ENCODE data around the gene RHAG. TPM values are rescaled to one million over a fixed set of nuclear protein-coding genes. Genes with fewer than 3 reads are reported as not detected.
"Not testable (repeated sequence)": the region's sequence is repeated elsewhere in the genome, so short reads cannot be mapped to it uniquely, and the experiment has no call there.

The RHAG gene
- not detected in 2 replicates for total RNA-seq (2014; rRNA removed; shearing (Covaris generic))

DNA sequence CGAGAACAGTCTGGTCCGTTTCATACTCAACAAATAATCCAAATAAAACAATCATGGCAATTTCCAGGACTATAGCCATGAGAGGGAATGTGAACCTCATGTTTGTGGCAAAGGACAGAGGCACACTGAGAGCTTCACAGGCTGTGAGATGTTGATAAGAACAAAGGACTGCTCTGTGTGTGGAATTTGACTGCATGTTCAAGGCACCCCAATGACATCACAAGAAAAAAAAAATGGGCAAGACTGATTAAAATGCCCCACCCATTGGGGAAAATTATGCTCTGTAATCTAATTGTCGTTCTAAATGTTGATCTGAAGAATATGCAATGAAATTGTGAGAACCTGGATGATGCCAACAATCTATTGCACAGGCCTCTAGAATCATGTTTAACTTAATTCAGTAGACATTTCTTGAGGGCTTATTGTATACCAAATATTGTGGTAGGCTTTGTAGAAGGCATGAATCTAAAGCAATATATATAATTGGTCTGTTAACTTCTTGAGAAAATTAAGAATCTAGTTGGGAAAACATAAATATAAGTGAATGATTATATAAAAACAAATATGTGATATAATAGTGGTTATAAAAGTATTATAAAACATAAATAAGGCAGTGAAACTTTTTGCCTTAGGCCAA is at the start of gene RHAG:
Gene RHAG (minus strand): TSS at position 127 of the 637 bp plus-strand sequence. CDS start 27 bp downstream, at position 100.
- in situ Hi-C loops (cut with HindIII; ENCODE audit: low sequenced_read_pairs) = no loop called here
- no peak for DNase-seq (ENCODE audit: low spot score)

DNA sequence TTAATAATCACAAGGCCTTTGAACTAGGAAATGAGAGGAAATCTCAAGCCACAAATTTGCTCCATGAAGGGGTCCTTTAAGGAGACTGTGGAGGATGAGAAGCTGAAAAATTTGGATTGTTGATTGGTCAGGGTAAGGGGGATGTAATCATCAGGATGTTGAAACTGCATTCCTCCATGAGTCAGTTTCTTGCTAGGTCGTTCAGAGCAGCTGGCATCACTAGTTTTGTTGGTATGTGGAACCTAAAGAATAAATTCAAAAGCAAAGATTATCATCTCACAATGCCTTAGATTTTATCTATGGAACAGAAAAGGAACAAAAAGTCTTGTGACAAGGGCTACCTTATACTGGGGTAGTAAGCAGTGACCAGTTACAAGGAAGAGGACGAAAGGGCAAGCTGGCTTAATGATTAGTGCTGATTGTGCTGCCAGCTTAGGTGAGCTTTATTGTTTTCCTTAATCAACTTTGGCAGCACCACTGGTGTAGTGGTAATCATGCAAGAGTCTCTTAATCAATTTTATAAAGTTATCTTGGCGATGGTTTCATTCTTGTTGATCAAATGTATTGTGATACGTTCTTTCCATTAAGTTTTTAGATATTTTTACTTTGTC is 40.1 kb upstream of the RHAG start:
- no peak for DNase-seq (ENCODE audit: low spot score)
- in situ Hi-C loops (cut with HindIII; ENCODE audit: low sequenced_read_pairs) = no loop called here

DNA sequence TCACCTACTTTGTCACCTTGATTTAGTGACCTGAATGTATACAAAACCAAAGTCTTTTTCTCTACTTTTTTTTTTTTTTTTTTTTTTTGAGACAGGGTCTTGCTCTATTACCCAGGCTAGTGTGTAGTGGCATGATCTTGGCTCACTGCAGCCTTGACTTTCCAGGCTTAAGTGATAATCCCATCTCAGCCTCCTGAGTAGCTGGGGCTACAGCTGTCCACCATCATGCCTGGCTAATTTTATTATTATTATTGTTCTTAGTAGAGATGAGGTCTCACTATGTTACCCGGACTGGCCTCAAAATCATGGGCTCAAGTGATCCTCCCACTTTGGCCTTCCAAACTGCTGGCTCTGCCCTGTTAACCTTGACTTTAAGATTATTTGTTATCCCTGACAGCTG is 39.2 kb upstream of the RHAG start:
- in situ Hi-C loops (cut with HindIII; ENCODE audit: low sequenced_read_pairs) = no loop called here
- no peak for DNase-seq (ENCODE audit: low spot score)

DNA sequence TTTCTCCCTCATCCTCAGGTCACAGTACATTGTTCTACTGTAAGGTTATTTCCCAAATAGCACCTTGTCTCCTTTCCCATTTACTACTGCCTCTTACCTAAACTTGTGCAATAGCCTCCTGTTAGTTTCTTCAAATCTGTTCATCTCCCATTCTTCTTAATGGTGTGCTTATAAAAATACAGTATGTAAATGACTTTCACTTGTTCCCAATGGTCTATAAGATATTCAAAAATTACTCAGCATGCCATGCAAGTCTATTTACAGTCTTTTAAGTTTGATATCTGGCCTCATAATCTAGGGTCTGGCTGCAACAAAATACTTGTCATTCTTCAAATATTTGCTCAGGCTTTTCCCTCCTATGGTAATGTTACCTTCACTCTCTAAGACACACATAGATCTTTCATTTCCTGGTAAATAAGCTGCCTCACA is 31.5 kb upstream of the RHAG start:
- no peak for DNase-seq (ENCODE audit: low spot score)
- in situ Hi-C loops (cut with HindIII; ENCODE audit: low sequenced_read_pairs) = no loop called here

DNA sequence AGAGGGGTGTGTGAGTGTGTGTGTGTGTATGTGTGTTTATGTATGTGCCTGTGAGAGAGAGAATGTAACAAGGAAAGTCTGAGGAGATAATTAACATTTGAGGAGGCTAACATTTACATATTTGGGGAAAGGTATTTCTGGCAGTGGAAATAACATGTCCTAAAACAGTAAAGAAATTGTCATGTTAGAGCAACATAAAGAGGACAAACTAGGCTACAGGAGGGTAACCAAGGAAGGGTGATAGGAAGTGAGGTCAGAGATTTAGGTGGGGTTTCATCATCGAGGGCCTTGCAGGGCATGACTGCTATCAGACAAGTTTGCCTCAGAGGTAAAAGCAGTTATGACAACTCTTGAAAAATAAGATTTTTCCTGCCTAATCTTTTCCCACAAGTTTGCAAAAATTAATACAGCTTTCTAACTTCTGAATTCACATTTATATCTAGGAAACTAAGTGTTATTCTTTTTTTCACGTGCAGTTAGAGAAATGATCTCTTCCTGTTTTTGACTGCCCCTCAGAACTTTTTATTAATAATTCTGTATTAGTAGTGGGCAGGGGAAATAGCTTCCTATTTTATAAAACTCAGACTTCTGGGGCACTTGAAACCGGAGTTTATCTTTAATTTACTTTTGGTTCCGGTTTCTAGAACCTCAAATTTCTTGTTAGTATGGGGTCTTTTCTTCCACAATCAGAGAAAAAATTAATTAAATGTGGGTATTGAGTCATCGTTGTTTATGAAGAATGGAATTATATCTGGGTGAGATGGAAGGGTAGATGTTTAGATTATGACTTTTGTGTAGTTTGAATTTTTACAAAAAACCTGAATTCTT is 30.5 kb upstream of the RHAG start:
- in situ Hi-C loops (cut with HindIII; ENCODE audit: low sequenced_read_pairs) = no loop called here
- DNase-seq (ENCODE audit: low spot score) = no peak

DNA sequence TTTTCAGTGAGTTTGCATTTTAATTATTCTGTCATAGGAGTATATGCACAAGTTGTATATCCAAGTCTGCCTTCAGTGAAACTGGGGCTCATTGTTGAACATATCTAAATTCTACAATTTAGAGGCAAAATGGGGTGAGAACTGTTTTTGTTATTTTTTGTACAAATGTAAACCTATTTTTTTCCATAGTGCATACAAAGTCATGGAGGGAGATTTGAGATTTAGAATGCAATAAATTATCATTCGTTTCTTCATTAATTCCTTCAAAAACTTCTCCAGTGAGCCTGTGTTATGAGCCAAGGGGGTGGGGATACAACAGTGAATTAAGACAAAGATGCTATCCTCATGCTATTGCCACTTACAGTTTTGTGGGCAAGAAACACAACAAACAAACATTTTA is 29.8 kb upstream of the RHAG start:
- in situ Hi-C loops (cut with HindIII; ENCODE audit: low sequenced_read_pairs) = no loop called here
- no peak for DNase-seq (ENCODE audit: low spot score)

DNA sequence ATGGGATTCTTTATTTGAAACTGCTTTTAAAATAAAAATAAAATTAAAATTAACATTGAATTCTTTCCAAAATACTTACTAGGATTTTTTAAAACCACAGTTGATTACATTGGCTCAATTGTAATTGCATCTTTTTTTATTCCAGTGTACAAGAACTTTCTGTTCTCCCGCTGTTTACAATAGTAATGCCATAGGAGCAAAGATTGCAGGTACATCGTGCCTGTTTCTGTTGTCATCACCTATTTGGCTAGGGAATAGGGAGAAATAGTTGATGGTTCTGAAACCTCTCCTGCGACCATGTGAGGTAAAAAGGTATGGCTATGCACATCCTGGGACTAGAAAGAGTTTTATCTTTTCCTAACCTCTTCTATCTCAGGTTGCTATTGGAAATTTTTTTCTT is 28.2 kb upstream of the RHAG start:
- in situ Hi-C loops (cut with HindIII; ENCODE audit: low sequenced_read_pairs) = no loop called here
- no peak for DNase-seq (ENCODE audit: low spot score)

DNA sequence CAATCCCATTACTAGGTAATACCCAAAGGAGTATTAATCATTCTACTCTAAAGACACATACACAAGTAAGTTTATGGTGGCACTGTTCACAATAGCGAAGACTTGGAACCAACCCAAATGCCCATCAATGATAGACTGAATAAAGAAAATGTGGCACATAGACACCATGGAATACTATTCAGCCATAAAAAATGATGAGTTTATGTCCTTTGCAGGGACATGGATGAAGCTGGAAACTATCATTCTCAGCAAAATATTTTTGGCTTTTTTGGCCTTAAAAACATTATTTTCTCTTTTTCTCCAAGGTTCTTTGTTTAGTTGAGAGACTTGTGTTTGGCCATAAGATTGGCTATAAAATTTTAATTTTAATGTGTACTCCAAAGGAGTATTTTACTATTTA is 27.4 kb upstream of the RHAG start:
- in situ Hi-C loops (cut with HindIII; ENCODE audit: low sequenced_read_pairs); DNase-seq (ENCODE audit: low spot score): not testable (repeated sequence)

DNA sequence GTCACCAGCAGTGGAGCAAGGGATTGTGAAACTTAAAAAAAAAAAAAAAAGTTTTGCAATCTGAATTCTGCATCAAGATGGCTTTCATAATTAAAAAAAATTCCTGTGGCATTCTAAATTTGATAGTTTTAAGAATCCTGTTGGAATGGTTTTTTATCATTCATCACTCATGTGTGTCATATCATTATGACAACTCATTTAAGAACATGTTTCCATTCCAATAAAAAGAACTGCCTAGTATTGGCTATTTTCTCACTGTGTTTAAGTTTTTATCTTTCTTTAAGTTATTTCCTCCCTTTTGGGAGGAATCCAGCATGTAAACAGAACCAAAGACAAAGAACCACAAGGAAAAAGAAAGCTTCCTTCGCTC is 26.2 kb upstream of the RHAG start:
- in situ Hi-C loops (cut with HindIII; ENCODE audit: low sequenced_read_pairs) = no loop called here

DNA sequence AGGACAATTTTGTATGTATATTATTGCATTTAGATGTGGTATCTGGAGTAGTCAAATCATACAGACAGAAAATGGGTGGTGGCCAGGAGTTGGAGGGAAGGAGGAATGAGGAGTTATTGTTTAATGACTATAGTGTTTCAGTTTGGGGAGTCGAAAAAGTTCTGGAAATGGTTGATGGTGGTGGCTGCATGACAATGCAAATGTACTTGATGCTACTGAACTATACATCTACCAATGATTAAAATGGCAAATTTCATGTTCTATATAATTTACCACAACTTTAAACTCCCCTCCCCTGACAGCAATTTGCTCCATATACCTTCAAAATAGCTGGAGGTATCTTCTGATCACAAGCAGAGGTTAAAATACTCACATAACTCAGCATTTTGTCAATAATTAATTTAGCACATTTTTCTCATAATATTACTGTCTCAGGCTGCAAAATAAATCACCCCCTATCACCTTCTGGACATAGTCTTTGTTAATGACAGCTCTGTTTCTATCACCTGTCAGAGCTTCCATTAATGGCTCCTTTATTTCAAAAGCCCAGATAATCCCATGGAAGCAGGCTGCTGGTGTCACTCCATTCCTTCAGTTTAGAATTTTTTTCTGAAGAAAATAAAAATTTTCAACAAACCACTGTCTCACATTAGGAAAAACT is 25.7 kb upstream of the RHAG start:
- in situ Hi-C loops (cut with HindIII; ENCODE audit: low sequenced_read_pairs) = no loop called here

More for the DNA sequence above, 26.2 kb upstream of the RHAG start:
- DNase-seq (ENCODE audit: low spot score) = no peak

DNA sequence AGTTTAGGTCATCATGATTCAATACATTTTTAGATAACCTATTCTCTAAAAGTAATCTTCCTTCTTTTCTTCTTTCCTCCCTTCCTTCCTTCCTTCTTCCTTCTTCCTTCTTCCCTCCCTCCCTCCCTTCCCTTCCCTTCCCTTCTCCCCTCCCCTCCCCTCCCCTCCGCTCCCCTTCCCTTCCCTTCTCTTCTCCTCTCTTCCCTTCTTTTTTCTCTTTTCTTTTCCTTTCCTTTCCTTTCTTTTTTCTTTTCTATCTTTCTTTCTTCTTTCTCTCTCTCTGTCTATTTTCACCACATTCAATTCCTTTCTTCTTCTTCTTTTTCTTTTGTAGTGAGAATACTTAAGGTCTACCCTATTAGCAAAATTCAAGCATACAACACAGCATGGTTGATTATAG is 17.3 kb upstream of the RHAG start:
- in situ Hi-C loops (cut with HindIII; ENCODE audit: low sequenced_read_pairs) = no loop called here
- no peak for DNase-seq (ENCODE audit: low spot score)

More for the DNA sequence above, 25.7 kb upstream of the RHAG start:
- no peak for DNase-seq (ENCODE audit: low spot score)

DNA sequence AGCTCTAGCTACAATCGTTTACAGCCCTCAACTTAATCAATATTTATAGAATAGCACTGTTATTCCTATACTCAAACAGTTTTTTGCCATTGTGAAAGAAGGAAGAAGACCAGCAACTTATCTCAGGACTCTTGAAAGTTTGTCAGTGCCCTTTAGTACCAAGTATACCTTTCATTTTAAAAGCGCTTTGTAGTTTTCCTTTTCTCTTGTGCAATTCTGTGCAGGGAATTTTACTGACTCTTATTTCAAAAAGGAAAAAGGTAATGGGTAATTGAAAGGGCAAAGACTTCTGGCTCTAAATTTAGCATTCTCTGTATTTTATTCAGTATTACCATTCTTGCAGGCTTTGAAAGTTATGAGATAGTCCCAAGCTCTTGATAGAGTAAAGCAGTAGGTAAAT is 16.8 kb upstream of the RHAG start:
- in situ Hi-C loops (cut with HindIII; ENCODE audit: low sequenced_read_pairs) = no loop called here
- no peak for DNase-seq (ENCODE audit: low spot score)

DNA sequence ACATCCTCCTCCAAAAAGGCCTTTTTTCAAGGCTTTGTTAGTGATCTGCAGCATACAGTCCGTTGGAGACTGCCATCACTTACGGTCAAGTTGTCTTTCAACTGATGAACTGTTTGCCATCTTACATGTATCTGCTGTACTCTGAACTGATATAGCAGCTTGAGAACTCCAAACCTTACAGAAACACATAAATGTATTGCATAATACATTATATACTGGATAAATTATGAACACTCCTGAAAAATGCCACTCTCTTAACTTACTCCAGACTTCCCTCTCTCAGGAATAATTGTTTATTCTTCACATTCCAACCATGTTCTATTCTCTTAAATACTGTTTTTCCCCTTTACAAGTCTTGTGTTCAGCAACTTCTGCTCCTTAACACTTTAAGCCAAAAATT is 14.6 kb upstream of the RHAG start:
- no peak for DNase-seq (ENCODE audit: low spot score)
- in situ Hi-C loops (cut with HindIII; ENCODE audit: low sequenced_read_pairs) = no loop called here

DNA sequence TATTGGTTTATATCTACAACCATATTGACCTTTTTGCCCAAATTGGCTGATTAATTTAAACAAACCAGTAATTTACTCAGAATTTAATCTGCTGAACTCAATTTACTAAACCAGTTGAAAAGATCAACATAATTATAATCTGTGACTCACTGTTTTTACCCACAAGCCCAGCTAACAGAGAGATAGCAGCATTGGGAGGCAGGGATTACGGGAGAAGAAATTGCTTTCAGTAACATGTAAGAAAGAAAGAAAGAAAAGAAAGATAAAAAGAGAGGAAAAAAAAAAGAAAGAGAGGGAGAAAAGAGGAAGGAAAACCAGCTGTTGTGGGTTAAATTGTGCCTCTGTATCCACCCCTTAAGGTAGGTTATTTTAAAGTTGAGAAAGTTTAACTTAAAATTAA is 13.3 kb upstream of the RHAG start:
- no peak for DNase-seq (ENCODE audit: low spot score)
- in situ Hi-C loops (cut with HindIII; ENCODE audit: low sequenced_read_pairs) = no loop called here

DNA sequence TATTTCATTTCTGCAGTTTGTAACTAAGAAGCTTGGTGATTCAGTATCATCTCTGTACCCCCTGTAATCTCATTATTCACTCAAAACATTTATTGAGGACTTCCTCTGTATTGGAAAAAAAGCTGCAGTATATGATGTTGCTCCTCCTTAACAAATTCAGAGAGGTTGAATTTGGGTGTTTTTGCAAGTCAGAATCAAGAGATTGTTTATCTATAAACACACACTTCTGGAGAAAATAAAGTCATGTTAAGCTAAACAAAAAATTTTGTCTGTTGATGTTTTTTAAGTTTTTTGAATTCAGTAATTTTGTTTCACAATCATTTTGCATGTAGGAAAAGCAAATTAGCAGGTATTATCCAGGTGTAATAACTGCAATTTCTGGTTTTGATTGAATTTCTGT is 11.4 kb upstream of the RHAG start:
- DNase-seq (ENCODE audit: low spot score) = no peak
- in situ Hi-C loops (cut with HindIII; ENCODE audit: low sequenced_read_pairs) = no loop called here

DNA sequence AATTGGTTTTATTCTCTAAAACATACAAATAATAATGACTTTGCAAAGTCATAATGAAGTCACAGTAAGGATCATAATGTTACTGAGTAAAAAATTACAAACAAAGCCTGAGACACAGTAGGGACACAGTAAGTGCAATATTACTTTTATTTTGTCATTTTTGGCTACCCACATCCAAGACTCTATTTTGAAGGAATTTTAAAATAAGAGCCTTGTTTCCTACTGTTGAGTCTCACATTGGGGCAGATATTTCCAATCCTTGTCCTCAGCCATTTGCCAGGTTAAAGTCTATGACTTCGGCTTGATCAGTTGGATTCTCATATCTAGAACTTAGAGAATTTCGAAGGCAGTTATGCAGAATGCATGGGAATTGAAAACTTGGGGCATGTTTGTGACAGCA is 10.8 kb upstream of the RHAG start:
- in situ Hi-C loops (cut with HindIII; ENCODE audit: low sequenced_read_pairs) = no loop called here
- no peak for DNase-seq (ENCODE audit: low spot score)

DNA sequence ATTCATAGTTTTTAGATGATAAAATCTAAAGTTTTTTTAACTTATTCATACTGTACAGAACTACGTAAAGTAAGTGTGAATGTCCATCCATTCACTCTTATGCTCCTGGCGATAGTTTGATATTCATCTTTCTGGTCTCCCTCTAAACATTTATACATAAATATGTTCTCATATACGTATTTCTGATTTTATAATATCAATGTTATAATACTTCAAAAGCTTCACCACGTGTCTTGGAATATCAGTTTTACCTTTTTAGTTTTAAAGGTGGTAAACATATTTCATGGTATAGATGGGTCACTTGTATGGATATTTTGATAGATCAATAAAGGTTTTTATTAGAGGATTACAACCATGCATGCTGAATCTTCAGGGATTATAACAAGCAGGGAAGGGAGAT is 10.3 kb upstream of the RHAG start:
- in situ Hi-C loops (cut with HindIII; ENCODE audit: low sequenced_read_pairs) = no loop called here
- no peak for DNase-seq (ENCODE audit: low spot score)

DNA sequence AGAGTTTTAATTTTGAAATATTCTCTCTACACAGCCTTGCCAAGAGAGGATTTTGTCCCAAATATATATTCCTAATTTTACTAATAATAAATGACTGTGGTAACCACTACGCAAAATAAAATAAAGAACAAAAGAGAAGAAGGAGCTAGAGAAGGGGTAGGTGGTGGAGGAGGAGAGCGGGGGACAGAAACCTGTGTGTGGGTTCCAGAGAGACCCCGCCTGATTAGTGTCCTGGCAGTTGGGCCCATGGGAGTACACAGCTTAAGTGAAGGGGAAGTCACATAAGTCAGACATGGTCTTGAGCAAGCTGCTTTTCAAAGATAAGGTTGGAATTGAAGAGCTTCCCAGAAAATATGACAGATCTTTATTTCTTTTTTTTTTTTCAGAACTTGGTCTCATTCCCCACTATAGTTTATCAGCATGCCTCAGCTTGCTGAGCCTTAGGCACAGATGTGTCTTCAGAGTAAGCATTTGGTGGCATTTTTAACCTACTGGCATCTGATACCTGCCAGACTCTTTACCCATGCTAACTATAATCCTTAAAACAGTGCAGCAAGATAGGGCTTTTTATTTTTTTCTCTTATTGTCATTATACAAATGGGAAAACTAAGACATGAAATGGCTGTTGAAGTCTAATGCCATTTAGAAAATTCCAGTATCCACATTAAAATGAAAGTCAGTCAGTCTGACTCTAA is 9.6 kb upstream of the RHAG start:
- no peak for DNase-seq (ENCODE audit: low spot score)
- in situ Hi-C loops (cut with HindIII; ENCODE audit: low sequenced_read_pairs) = no loop called here

DNA sequence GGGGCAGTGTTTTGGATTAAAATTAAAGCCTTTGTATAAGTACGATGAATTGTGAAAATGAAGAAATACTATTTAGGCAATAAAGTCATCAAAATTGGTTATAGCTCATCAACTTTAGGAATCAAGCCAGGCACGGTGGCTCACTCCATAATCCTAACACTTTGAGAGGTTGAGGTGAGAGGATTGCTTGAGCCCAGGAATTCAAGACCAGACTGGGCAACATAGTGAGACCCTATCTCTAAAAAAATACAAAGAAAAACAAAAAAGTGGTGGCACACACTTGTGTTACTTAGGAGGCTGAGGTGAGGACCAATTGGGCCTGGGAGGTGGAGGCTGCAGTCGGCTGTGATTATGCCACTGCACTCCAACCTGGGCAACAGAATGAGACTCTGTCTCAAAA is 8.5 kb upstream of the RHAG start:
- in situ Hi-C loops (cut with HindIII; ENCODE audit: low sequenced_read_pairs) = no loop called here
- no peak for DNase-seq (ENCODE audit: low spot score)

All from G401 (cell line).